Endodermal cell (in vitro differentiated cells): ENCODE measurements around the gene SNX14. TPM values are rescaled to one million over a fixed set of nuclear protein-coding genes. Genes with fewer than 3 reads are reported as not detected.

Source experiments
- DNase-seq: peaks from one replicate; pipeline ENCODE4 v3.0.0-alpha.2; 2017
- H3K27ac ChIP-seq: 2 replicates; pipeline ENCODE4 v1.5.1; 2013; ENCODE audit warnings: mild to moderate bottlenecking, low read depth, low read length, moderate library complexity
- H3K27me3 ChIP-seq: 2 replicates; pipeline ENCODE4 v1.6.1; 2013; ENCODE audit warnings: mild to moderate bottlenecking, low read length, moderate library complexity; ENCODE audit not compliant: insufficient read depth, control insufficient read depth, poor library complexity, severe bottlenecking
- H3K36me3 ChIP-seq: 2 replicates; pipeline ENCODE4 v1.7.0; 2013; ENCODE audit warnings: mild to moderate bottlenecking, low read length, moderate library complexity; ENCODE audit not compliant: control insufficient read depth, insufficient read depth
- H3K4me1 ChIP-seq: one replicate; pipeline ENCODE4 v1.7.0; 2013; ENCODE audit warnings: low read length; ENCODE audit not compliant: control insufficient read depth, insufficient read depth
- H3K4me3 ChIP-seq: 2 replicates; pipeline ENCODE4 v1.5.1; 2013; ENCODE audit warnings: mild to moderate bottlenecking, low read length, moderate library complexity
- H3K9ac ChIP-seq: 2 replicates; pipeline ENCODE4 v1.6.1; 2013; ENCODE audit warnings: mild to moderate bottlenecking, low read length, moderate library complexity; ENCODE audit not compliant: poor library complexity, severe bottlenecking; ENCODE audit errors: extremely low read depth
- H3K9me3 ChIP-seq: 2 replicates; pipeline ENCODE4 v1.6.1; 2013; ENCODE audit warnings: mild to moderate bottlenecking, low read length, moderate library complexity; ENCODE audit not compliant: control insufficient read depth
- H3K27ac Mint-ChIP-seq: 2 replicates; pipeline ENCODE4 v1.8.0; 2020; ENCODE audit warnings: mixed read lengths
- H3K27me3 Mint-ChIP-seq: 2 replicates; pipeline ENCODE4 v1.8.0; 2021; ENCODE audit warnings: mild to moderate bottlenecking, mixed read lengths; ENCODE audit not compliant: insufficient read depth
- H3K36me3 Mint-ChIP-seq: 2 replicates; pipeline ENCODE4 v1.8.0; 2020; ENCODE audit warnings: low read depth, mixed read lengths
- H3K4me1 Mint-ChIP-seq: 2 replicates; pipeline ENCODE4 v1.8.0; 2020; ENCODE audit warnings: mixed read lengths
- H3K4me3 Mint-ChIP-seq: 2 replicates; pipeline ENCODE4 v1.8.0; 2020; ENCODE audit warnings: mild to moderate bottlenecking, moderate library complexity, mixed read lengths
- H3K9me3 Mint-ChIP-seq: 2 replicates; pipeline ENCODE4 v1.8.0; 2020; ENCODE audit warnings: mild to moderate bottlenecking, mixed read lengths
- CTCF ChIP-seq: fragments of 200-600 bp; sonication (generic); conservative IDR thresholded peaks from 2 replicates; pipeline ENCODE4 v1.5.0; 2021; ENCODE audit warnings: antibody characterized with exemption, mild to moderate bottlenecking
- WGBS, 2 experiments: methylation state at CpG; one replicate each; pipeline versions ENCODE4 v1.1.5 to v1.1.7; 2013; ENCODE audit warnings: missing lambda C conversion rate in 2 of 2, mixed read lengths in 1 of 2; ENCODE audit not compliant: insufficient coverage in 1 of 2, insufficient read length in 1 of 2; 5-methylcytosine and 5-hydroxymethylcytosine counted together
- total RNA-seq, 2 donors: library from RNA; stranded (reverse); fragmentation: NEBNext Ultra II Directional in 1 of 2; extraction: Animal tissue kit (Norgen Biotek cat#: 25700) in 1 of 2; gene quantifications; 2 replicates in 1 of 2; 3 replicates in 1 of 2; pipeline ENCODE4 v1.2.1, GENCODE V29; 2021

The SNX14 gene
- total RNA-seq, 2 donors from 2014 or later: 61.3 to 69.6 TPM

- H3K27ac ChIP-seq: no peak overlapping the region
- H3K27me3 ChIP-seq: no peaks in the 10 kb centered on the region
- H3K36me3 ChIP-seq: no peaks in the 10 kb centered on the region
- peak; percentile 34 for DNase-seq
- no peaks in the 10 kb centered on the region for H3K9me3 ChIP-seq
- Mint-ChIP-seq H3K4me3 (no peak overlapping the region), H3K27ac (no peak overlapping the region), H3K36me3 (no peaks in the 10 kb centered on the region), H3K4me1 (no peaks in the 10 kb centered on the region), H3K27me3 (no peaks in the 10 kb centered on the region), H3K9me3 (no peaks in the 10 kb centered on the region)
- no peak for TF ChIP-seq CTCF
- H3K4me3 ChIP-seq: no peak overlapping the region
- no peak overlapping the region for H3K9ac ChIP-seq
- no peaks in the 10 kb centered on the region for H3K4me1 ChIP-seq
These were observed 125.3 kb downstream of the SNX14 start for GRCh38 chr6:85468326-85468725.

DNA sequence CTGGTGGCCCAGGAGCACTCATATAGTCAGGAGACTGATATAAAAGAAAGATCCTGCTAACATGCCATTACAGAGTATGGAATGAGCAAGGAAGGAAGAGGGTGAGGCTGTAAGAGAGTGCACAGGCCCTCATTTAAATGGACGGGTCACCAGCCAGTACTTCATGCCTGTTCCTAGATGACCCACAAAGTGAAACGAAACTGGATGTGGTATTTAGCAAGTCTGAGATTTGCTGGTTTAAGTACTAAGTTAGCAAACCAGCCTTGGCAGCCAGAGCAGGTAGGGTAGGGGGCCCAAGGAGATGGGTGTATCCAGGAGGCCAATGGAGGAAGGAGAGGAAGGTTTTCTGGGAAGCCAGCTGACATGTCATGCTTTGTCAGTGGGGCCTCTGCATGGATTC, 127.9 kb downstream of the SNX14 start:
- Mint-ChIP-seq H3K27me3 (no peaks in the 10 kb centered on the region), H3K4me1 (no peaks in the 10 kb centered on the region), H3K9me3 (no peaks in the 10 kb centered on the region), H3K4me3 (no peak overlapping the region), H3K27ac (no peak overlapping the region), H3K36me3 (no peaks in the 10 kb centered on the region)
- no peak overlapping the region for H3K4me3 ChIP-seq
- no peaks in the 10 kb centered on the region for H3K9me3 ChIP-seq
- no peak overlapping the region for H3K9ac ChIP-seq
- no peak for TF ChIP-seq CTCF
- H3K4me1 ChIP-seq: no peaks in the 10 kb centered on the region
- no peaks in the 10 kb centered on the region for H3K27me3 ChIP-seq
- DNase-seq: no peak
- WGBS, 2 experiments: 90 to 100% methylated on average over 1 to 2 of the region's 2 CpGs
- no peak overlapping the region for H3K27ac ChIP-seq
- no peaks in the 10 kb centered on the region for H3K36me3 ChIP-seq

- Histone ChIP-seq H3K9me3 (no peaks in the 10 kb centered on the region), H3K36me3 (no peaks in the 10 kb centered on the region), H3K4me3 (no peak overlapping the region), H3K27ac (no peak overlapping the region), H3K4me1 (no peaks in the 10 kb centered on the region), H3K27me3 (no peaks in the 10 kb centered on the region), H3K9ac (no peak overlapping the region)
- no peak for TF ChIP-seq CTCF
- 87% methylated on average over 4 of the region's 4 CpGs for WGBS, 2 experiments
- no peaks in the 10 kb centered on the region for H3K36me3 Mint-ChIP-seq
- peaks cover under 1% of the 10 kb centered on the region for H3K4me1 Mint-ChIP-seq
- no peak overlapping the region for H3K27ac Mint-ChIP-seq
- H3K27me3 Mint-ChIP-seq: no peaks in the 10 kb centered on the region
- H3K9me3 Mint-ChIP-seq: no peaks in the 10 kb centered on the region
- H3K4me3 Mint-ChIP-seq: no peak overlapping the region
- DNase-seq: peak; percentile 27
These were observed 128.9 kb downstream of the SNX14 start for GRCh38 chr6:85464722-85465150.
